Left lung (tissue), 14 donors: ENCODE results near the gene CPO. TPM values are rescaled to one million over a fixed set of nuclear protein-coding genes. Genes with fewer than 3 reads are reported as not detected.

ENCODE experiments used
- ATAC-seq: fragments of 200-7000 bp; cut with Tn5 transposase; one replicate; pipeline ENCODE4 v1.9.1; 2020; ENCODE audit warnings: moderate library complexity
- DNase-seq, 4 donors: peaks; one replicate each; pipeline ENCODE4 v3.0.0-alpha.2; 2013 to 2020
- H3K27ac ChIP-seq, 2 donors: fragments of 200-600 bp; sonication (generic) in 1 of 2; one replicate each; pipeline versions ENCODE4 v1.5.0 to v1.8.0; 2020 to 2021
- H3K27me3 ChIP-seq, 2 donors: fragments of 200-600 bp; sonication (generic) in 1 of 2; one replicate each; pipeline versions ENCODE4 v1.5.0 to v1.8.0; 2020 to 2021
- H3K36me3 ChIP-seq, 2 donors: fragments of 200-600 bp; sonication (generic) in 1 of 2; one replicate each; pipeline versions ENCODE4 v1.5.0 to v1.8.0; 2020 to 2021
- H3K4me1 ChIP-seq, 2 donors: fragments of 200-600 bp; one replicate each; pipeline ENCODE4 v1.8.0; 2021
- H3K4me3 ChIP-seq, 2 donors: fragments of 200-600 bp; sonication (generic) in 1 of 2; one replicate each; pipeline versions ENCODE4 v1.5.0 to v1.8.0; 2020 to 2021; ENCODE audit warnings: mild to moderate bottlenecking in 1 of 2
- H3K9me3 ChIP-seq, 2 donors: fragments of 200-600 bp; sonication (generic) in 1 of 2; one replicate each; pipeline versions ENCODE4 v1.5.0 to v1.8.0; 2020 to 2021
- CTCF ChIP-seq, 2 donors: fragments of 200-600 bp; sonication (generic) in 1 of 2; IDR thresholded peaks; one replicate each; pipeline versions ENCODE4 v1.5.0 to v1.8.0; 2021; ENCODE audit warnings: antibody characterized with exemption in 2 of 2
- intact Hi-C, 2 donors: fragments of 100-400 bp; cut with DNase I; formaldehyde crosslinking; loops; one replicate each; pipeline versions ENCODE4 v1.11.2 to v1.14.2; 2022
- long read RNA-seq, 12 donors: library from polyadenylated mRNA in 2 of 12; unstranded in 2 of 12; transcript quantifications; one replicate each; pipeline ENCODE4 v2.0.0 and lab custom pipeline, GENCODE V29; 2019 to 2026
- polyA plus RNA-seq, 6 donors: library from polyadenylated mRNA; unstranded; fragments of 120-200 nt; gene quantifications; one replicate each; pipeline ENCODE4 v1.2.1, GENCODE V29; 2013; ENCODE audit not compliant: insufficient read length in 6 of 6
- total RNA-seq, 2 donors: library from RNA; stranded (reverse); fragmentation: NEBNext Ultra II Directional; extraction: Animal tissue kit (Norgen Biotek cat#: 25700); gene quantifications; one replicate each; pipeline ENCODE4 v1.2.1, GENCODE V29; 2021
- donor health status: DM: no; HTN: yes; CAD: no.
- donor health status: DM: no; HTN: no; CAD: no.

CPO gene
- under 1 TPM; 0.20 to 0.37 TPM for total RNA-seq
- under 1 TPM in 5 of 6 donors, not detected in 1; 0.46 to 0.69 (median 0.53) TPM for polyA plus RNA-seq
- long read RNA-seq, donor 1 = 0 reads
- long read RNA-seq, donor 2 = 0 reads
- long read RNA-seq, donor 3 = 0 reads
- long read RNA-seq, donor 4 = 0 reads
- long read RNA-seq, donor 5 = 0 reads
- long read RNA-seq, donor 6 = 0 reads
- long read RNA-seq, donor 7 = 0 reads
- long read RNA-seq, donor 8 = 0 reads
- long read RNA-seq, donor 9 = 0 reads
- long read RNA-seq, donor 10 = 0 reads
- long read RNA-seq, donor 11 = 0 reads
- long read RNA-seq, donor 12 = 0 reads

- H3K27me3 ChIP-seq = no peaks in the 10 kb centered on the region
- no peak within 1 kb of the TSS for H3K27ac ChIP-seq
- no peaks in the 10 kb centered on the region for H3K36me3 ChIP-seq
- no peaks in the 10 kb centered on the region for H3K9me3 ChIP-seq
- TF ChIP-seq CTCF (IDR thresholded peaks at IDR 0.05) = no peak
- no peak for DNase-seq
- ATAC-seq = no peak
- H3K4me1 ChIP-seq = no peaks in the 10 kb centered on the region
- intact Hi-C loops = no loop called here
- H3K4me3 ChIP-seq = no peak within 1 kb of the TSS
These were observed at the start of gene CPO for GRCh38 chr2:206939340-206939739. Gene CPO, plus strand, starts transcription at chr2:206939518. Its CDS starts 82 bp downstream, at chr2:206939600.

GRCh38 chr2:206890179-206890578 lies 49.1 kb upstream of the CPO start:
- no peak for ATAC-seq
- Histone ChIP-seq H3K27ac (no peak overlapping the region), H3K36me3 (no peaks in the 10 kb centered on the region), H3K4me1 (no peaks in the 10 kb centered on the region), H3K9me3 (no peaks in the 10 kb centered on the region), H3K4me3 (no peak overlapping the region), H3K27me3 (no peaks in the 10 kb centered on the region)
- intact Hi-C loops = no loop called here
- no peak for DNase-seq
- no peak for TF ChIP-seq CTCF (IDR thresholded peaks at IDR 0.05)

- Histone ChIP-seq H3K4me3 (no peak overlapping the region), H3K4me1 (no peaks in the 10 kb centered on the region), H3K27me3 (no peaks in the 10 kb centered on the region), H3K27ac (no peak overlapping the region), H3K36me3 (no peaks in the 10 kb centered on the region), H3K9me3 (no peaks in the 10 kb centered on the region)
- no peak for DNase-seq
- intact Hi-C loops = no loop called here
- no peak for TF ChIP-seq CTCF (IDR thresholded peaks at IDR 0.05)
- ATAC-seq = no peak
These were observed 48.4 kb upstream of the CPO start for GRCh38 chr2:206890926-206891325.

- ATAC-seq (peak; percentile 71), DNase-seq (no peak)
- H3K27ac ChIP-seq = no peak overlapping the region
- H3K4me3 ChIP-seq = no peak overlapping the region
- H3K36me3 ChIP-seq = no peaks in the 10 kb centered on the region
- H3K4me1 ChIP-seq = no peaks in the 10 kb centered on the region
- H3K27me3 ChIP-seq = no peaks in the 10 kb centered on the region
- intact Hi-C loops = no loop called here
- H3K9me3 ChIP-seq = no peaks in the 10 kb centered on the region
- no peak for TF ChIP-seq CTCF (IDR thresholded peaks at IDR 0.05)
These were observed 24.2 kb upstream of the CPO start for GRCh38 chr2:206915121-206915520.

- H3K4me1 ChIP-seq = no peaks in the 10 kb centered on the region
- DNase-seq = no peak
- H3K27ac ChIP-seq = no peak overlapping the region
- H3K27me3 ChIP-seq = no peaks in the 10 kb centered on the region
- intact Hi-C loops = no loop called here
- H3K36me3 ChIP-seq = no peaks in the 10 kb centered on the region
- no peak for TF ChIP-seq CTCF (IDR thresholded peaks at IDR 0.05)
- no peak overlapping the region for H3K4me3 ChIP-seq
- ATAC-seq = no peak
- no peaks in the 10 kb centered on the region for H3K9me3 ChIP-seq
These were observed 21.1 kb upstream of the CPO start for GRCh38 chr2:206918263-206918662.
